ENCODE data around the gene CPA4.

The CPA4 gene

DNA sequence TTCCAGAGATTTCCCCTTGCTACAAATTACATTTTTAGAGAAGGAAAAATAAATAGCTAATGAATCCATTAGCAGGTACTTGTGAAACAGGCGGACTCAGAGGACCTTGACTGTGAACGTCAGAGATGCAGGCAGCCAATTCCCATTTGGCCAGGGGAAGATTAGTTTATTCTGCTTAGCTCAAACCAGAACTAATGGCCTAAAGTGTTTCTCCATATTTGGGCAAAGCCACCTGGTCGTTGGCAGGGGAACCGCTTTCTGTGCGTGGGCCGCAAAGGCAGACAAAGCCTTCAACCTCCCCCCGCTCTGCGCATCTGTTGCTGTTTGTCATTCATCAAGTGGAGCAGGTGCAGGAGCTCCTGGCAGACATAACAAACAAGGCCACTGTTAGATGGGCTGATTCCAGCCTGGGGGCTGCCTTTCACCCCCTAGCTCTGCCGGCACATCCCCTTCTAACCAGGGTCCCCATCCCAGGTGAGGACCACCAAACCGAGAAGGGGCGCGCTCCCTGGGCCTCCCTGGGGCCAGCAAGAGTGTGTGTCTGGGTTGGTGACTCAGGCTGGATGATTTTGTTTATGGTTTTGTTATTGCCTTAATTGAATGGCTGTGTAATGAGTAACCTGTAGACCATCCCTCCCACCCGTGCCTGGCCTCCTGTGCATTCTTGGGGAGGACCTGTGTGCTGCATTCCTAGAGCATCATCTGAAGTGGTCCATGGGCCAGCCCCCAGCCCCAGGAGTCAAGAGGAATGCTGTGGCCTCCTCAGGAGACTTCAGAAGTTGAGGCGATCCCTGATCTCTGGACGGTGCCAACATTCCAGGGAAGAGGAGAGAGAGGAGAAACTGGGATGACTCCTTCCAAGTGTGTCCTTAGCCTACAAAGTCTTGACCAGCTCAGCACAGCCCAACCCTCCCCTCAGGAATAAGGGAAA is 72.8 kb downstream of the CPA4 start:
- no peak for DNase-seq

DNA sequence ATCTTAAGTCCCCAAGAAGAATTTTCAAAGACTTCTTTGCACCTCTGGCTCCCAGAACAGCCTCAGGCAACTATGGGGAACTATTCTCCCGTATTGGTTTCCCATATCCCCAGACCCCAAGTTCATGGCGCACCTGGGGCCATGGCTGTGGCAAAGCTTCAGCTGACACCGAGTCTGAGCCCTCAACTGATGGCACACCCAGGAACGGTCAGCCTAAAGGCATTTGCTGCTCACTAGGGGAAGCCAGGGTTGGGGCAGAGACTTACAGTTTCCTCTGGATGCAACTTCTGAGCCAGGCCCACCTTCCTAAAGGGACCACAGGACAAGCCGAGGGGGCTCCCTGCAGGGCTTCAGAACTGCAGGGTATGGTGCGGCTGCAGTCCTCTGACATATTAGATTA is 73.6 kb downstream of the CPA4 start:
- DNase-seq, result no peak

DNA sequence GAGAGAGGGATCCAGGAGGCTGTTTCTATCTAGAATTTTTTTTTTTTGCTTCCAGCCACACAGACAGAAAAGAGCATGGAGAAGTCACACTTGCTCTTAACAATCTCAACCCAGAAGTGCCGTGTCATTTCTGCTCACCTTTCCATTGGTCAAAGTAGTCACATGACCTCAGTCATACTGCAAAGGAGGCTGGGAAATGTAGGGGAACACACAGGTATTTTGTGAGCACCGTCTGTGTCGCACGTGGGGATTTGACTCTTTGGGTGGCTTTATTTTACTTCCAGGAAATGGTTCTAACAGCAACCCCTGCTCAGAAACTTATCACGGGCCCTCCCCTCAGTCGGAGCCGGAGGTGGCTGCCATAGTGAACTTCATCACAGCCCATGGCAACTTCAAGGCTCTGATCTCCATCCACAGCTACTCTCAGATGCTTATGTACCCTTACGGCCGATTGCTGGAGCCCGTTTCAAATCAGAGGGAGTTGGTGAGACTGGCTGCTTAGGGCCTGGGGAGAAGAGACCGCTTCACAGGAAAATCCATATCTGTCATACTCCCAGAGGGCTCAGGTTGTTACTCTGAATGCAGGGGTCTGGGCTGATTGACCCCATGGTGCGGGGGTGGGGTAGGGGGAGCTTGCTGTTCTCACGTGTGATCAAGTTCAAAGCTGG is 74.3 kb downstream of the CPA4 start:
- no peak for DNase-seq

DNA sequence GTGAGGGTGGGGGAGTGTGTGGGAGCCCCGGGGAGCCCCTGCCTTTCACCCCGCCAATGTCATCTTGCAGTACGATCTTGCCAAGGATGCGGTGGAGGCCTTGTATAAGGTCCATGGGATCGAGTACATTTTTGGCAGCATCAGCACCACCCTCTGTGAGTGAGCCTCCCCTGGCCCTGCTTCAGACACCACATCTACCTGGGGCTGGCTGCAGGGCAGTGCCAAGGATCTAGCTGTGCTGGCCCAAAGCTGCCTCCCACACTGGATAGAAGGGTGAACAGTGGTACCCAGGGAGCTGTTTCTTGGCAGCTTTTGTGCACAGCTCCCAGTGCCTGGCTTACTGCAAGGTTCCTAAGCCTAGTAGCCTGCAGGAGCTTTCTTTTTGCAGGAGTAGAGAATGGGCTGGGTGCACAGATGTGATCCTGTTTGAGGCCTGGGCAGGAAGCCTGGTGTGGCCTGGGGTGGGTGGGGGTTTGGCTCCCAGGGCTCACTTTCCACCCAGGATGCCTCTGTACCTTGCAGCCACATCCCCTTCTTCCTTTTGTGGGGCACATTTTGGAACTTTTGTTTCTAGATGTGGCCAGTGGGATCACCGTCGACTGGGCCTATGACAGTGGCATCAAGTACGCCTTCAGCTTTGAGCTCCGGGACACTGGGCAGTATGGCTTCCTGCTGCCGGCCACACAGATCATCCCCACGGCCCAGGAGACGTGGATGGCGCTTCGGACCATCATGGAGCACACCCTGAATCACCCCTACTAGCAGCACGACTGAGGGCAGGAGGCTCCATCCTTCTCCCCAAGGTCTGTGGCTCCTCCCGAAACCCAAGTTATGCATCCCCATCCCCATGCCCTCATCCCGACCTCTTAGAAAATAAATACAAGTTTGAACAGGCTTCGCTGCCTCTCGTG is 75.1 kb downstream of the CPA4 start:
- no peak for DNase-seq

DNA sequence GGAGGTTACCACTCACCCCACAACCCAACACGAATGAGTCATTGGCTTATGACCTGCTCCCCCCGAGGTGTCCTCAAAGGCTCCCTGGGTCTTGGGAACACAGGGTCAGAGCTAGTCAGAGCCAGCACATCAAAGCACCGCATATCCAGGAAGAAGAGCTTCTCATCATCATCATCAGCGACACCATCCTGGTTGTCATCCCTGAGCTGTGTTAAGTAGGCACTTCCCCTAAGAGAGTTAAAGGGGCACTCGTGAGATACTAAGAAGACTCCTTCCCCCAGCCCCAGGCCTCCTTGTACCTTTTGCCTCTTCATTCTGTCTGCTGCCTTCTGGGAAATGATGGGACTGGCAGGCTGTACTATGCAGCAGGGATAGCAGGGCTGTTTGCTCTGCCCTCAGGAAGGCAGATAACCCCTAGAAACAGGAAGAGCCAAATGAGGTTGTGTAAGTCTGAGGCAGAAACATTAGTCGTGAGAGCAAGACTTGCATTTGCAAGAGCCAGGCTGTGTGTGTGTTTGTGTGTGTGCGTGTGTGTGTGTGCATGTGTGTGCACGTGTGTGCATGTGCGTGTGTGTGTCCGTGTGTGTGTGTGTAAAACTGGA is 76.2 kb downstream of the CPA4 start:
- DNase-seq, result no peak

DNA sequence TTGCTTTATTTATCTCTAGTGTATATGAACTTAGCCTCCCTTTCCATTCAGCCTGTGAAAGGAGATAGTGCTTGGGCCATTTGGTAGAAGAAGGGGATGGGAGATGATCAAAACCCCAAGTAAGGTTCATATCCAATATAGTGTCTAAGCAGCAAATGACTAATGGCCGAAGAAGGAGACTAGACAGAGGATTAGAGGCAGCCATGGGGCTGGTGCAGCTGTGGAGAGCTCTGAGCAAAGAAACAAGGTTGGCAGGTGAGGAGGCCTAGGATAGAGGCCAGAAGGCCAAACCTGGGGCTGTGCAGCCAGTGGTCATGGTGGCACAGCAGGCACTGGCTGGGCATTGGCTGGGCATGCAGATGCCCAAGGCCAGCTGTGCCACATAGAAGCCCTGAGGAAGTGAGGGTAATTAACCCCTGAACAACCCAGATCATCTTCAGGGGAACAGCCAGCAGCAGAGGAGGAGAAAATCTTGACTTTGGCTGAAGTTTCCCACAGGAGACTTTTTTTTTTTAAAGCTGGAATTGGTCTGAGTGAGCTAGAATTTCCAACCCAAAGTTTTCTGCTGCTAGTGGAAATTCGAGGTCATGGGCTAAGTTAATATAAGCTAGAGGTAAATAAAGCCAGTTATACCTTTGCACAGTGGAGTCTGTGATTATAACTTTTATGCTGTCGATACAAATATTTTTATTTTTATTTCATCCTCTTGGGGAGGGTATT is 77.0 kb downstream of the CPA4 start:
- DNase-seq, result no peak

DNA sequence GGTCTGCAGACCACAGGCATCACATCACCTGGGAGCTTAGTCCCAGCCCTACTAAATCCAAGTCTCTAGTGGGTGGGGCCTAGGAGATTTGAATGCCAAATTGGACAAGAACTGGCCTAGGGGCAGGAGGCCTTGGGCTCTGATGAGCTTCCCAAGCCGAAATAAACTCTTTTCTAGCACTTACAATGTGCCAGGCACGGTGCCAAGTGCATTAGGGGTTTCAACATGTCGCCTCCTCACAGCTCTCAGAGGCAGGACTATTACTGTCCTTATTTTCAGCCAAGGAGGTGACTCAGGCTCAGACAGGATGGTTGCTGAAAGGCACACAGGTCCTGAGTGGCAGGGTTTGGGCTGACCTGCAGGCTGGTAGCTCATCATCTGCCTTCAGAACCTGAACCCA is 78.1 kb downstream of the CPA4 start:
- DNase-seq, result no peak

DNA sequence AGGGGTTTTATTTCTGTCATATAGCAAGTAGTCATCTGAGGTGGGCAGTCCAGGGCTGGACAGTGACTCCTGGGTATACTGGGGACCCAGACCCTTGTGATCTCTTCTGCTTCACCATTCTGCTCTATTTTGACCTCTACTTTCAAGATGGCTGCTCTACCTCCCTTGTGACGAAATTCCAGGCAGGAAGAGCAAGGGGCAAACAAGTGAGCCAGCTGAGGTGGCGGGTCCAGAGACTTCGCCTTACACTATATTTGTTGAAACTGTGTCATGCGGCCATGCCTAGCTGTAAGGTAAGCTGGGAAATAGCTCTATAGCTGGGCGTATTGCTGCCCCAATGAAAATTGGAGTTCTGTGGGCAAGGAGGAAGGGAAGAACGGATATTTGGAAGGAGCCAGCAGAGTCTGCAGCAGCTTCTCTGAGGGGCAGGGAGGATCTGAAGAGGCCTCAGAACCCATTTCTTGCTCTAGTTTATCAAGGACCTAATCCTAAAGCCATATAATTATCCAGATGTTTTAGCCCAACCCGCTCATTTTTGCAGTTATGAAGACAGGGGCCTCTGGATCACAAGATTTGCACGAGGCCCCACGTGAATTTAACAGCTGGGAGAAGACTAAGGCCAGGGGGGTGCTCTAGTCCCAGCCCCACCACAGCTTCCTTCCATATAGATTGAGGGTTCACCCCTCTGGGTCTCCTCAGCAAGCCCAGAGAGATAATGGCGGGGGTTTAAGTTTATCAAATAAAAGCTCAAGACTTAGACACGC is 79.6 kb downstream of the CPA4 start:
- no peak for DNase-seq

Measured in effector CD8-positive, alpha-beta T cell (primary cell).